CD4-positive, alpha-beta T cell treated with Interleukin-4 for 1 hour (primary cell): ENCODE results near the gene RARA.

Source experiments
- DNase-seq, 2 donors: peaks; one replicate each; pipeline ENCODE4 v3.0.0-alpha.2; 2020 to 2022

RARA gene

DNA sequence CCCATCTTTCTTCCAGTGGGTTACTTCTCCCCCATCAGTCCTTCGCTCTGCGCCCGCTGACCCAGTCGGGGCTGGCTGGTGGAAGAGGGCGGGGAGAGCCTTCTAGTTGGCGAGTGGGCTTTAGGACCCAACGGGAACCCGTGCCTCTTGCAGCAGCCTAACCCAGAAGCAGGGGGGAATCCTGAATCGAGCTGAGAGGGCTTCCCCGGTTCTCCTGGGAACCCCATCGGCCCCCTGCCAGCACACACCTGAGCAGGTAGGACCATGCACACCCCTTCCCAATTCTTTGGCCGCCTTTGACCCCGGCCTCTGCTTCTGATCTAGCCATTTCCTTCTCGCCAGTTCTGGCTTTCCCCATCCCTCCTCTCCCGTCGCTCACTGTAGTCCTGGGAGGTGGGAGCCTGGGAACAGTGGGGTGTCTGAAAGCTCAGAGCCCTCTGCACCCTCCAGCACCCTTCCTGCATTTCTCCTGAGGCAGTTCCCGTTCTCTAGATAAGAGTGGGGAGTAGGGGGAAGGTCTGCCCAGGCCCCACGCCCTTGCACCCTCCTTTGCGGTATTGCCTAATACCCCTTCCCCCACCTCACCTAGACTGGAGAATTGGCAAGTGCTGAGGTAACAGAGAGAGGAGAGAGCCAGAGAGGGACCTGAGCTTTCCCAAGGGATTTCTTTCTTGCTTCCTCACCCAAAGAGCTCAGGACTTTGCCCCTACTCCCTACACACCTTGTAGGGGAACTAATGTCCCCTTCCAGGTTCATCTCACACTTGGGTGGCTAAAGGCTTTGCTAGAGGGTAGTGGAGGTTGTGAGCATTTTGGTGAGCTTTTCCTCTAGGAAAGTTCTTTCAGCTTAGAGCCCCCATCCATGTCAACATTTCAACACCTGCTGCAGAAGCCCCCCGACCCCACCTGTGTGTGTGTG is at the start of gene RARA:
Gene RARA (plus strand): TSS at position 150 of the 918 bp plus-strand sequence. CDS start 22,039 bp downstream, outside the sequence.
- no peak for DNase-seq

DNA sequence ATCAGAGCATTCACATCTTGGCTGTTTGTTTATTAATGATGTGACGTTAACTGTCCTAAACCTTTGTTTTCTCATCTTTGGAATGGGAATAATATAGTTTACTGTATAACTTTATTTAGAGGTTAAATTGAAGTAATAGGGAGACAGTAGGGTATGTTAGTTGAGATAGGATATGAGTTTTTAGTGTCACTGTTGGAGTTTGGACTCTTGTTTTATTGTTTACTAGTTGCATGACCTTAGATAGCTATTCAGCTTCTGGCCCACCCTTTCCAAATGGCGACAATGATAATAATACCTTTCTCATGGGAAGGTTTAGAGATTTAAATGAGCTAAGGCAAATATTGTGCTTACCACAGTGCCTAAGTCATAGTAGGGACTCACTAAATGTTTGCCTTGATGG is 49.5 kb upstream of the RARA start:
- DNase-seq, result no peak

DNA sequence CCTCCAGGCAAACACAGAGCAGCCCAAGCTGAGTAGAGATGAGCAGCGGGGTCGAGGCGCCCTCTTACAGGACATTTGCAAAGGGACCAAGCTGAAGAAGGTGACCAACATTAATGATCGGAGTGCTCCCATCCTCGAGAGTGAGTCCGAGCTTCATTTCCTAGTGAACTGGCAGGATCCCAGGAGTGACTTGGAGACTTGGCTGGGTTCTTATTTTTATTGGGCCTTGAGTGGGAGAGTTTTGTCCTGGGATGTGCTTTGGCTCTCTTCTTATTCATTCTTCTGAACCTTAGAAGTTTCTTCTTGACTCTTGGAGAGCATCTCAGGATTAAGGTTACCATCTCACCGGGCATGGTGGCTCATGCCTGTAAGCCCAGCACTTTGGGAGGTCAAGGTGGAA is 48.5 kb upstream of the RARA start:
- DNase-seq, result no peak

DNA sequence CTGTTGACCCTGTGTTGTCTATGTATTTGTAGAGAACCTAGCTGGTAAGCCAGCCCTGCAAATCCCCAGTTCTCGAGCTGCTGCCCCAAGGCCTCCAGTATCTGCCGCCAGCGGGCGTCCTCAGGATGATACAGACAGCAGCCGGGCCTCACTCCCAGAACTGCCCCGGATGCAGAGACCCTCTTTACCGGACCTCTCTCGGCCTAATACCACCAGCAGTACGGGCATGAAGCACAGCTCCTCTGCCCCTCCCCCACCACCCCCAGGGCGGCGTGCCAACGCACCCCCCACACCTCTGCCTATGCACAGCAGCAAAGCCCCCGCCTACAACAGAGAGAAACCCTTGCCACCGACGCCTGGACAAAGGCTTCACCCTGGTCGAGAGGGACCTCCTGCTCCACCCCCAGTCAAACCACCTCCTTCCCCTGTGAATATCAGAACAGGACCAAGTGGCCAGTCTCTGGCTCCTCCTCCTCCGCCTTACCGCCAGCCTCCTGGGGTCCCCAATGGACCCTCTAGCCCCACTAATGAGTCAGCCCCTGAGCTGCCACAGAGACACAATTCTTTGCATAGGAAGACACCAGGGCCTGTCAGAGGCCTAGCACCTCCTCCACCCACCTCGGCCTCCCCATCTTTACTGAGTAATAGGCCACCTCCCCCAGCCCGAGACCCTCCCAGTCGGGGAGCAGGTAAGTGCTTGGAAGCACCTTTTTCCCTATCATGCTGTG is 44.4 kb upstream of the RARA start:
- no peak for DNase-seq

DNA sequence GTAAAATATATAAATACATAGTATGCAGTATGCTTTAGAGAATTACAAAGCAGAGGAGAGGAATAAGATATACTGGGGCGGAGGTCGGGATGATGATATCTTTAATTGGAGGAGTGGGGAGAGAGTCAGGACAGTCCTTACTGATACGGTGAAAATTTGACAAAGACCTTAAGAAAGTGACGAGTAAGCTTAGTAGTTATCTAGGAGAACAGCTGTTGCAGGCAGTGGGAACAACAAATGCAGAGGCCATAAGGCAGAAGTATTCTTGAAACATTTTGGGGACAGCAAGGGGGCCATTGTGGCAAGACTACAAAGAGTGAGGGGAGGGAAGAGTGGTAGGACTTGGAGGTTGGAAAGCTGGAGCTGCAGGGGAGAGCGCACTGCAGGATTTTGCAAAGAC is 43.6 kb upstream of the RARA start:
- DNase-seq, result no peak

DNA sequence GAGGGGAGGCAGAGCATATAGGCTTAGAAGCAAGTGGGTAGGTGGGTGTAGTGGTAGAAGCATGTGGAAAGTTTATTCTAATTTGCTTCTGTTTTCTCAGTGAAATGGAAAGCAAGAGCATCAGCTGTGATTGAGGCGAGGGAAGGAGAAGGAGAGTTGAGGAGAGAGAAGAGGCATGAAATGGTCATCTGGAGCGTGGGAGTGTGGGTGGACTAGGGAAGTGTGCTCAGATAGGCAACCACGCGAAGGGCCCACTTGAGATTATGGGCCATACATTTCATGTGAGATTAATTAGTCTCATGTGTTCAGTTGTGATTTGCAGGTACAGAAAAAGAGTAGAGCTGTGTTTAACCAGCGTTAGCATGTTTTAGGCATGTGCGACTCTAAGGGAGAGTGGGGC is 42.1 kb upstream of the RARA start:
- DNase-seq, result no peak

DNA sequence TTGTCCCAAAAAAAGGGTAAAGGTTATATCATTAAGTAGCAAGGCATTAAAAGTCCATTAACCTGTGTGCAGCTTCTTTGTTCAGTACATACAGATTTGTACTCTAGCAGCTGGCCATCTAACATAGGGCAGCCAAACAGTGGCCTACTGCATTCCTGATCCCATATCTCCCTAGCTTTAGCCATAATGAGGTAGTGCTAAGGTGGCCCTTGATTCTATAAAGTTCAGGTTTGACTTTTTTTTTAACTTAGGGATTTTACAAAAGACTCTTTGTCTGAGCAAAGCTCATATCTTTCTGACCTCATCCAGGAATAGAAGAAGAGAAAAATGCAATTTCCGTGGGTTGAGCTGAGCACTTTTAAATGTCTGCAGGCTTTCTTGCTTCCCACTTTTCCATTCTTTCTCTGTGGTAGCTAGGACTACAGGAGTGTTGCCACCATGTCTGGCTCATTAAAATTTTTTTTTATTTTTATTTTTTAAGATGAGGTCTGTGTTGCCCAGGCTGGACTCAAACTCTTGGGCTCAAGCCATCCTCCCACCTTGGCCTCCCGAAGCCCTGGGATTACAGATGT is 40.8 kb upstream of the RARA start:
- DNase-seq, result no peak

DNA sequence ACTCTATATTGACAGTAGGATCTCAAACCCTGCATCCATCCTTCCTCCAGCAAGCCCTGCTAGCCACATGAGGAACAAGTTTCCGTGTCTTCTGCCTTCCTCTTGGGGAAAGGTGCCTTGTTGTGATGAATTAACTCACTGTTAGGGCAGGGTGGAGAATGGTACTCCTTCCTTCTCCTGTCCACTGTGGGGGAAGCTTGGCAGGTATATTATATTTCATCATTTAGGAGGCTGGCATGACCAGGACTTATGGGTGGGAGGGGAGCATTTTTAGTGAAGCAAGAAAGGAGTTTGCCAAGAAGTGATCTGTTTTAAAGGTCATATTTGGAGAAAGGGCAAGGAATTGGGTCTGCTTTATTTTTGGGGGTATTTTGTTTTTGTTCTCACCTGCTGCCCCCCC is 30.6 kb upstream of the RARA start:
- no peak for DNase-seq

DNA sequence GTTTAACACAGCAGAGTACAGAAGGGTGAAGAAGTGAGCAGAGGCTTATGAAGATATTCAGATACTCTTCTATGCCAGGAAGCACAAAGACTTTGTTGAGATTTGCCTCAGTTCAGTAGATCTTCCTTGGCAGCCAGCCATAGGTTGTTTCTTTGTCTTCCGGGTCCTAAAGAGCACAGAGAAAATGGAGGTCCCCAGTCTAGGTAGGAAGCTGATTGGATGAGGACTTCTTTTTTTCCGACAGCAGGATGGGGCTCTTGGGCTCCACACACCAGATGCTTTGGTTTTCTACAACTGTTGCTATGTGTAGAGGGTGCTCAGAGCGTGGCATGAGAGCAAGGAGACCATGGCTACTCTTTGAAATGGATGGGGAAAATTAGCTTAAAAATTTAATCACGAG is 29.6 kb upstream of the RARA start:
- DNase-seq, result no peak

DNA sequence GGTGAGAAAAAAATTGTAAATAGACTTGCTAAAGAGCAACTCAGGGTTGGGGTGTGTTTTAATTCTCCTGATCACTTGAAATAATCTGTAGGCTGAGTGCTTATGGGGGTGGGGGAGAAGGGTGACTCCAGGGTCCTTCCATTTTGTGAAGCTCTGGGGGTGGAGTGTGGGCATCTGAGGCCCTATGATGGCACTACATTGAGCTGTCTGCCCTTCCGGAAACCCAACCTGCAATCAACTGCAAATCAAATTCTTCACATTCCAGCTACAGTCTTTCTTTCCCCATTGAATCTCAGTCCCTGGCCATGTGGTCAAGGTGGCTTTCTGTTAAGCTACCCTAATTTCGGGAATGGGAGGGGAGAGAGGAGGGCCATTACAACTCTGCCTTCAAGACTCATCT is 27.3 kb upstream of the RARA start:
- no peak for DNase-seq

DNA sequence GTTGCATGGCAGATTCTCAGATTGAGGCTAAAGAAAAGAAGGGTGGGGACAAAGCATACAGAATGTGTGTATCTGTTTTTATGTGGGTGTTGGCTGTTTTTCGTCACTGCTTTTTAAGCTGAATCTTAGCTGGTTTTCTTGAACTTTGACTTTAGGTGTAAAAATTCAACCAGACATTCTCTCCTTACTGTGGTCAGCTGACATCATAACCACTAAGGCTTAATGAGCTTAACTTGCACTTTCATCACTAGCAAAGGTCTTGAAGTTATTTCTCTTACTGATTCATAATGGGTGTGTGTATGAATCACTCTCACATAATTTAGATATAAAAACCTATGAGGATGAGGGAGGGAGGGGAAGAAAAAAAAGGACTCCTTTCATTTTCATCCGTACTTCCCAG is 25.3 kb upstream of the RARA start:
- peak in 1 of 2 donors; percentile 62 for DNase-seq

DNA sequence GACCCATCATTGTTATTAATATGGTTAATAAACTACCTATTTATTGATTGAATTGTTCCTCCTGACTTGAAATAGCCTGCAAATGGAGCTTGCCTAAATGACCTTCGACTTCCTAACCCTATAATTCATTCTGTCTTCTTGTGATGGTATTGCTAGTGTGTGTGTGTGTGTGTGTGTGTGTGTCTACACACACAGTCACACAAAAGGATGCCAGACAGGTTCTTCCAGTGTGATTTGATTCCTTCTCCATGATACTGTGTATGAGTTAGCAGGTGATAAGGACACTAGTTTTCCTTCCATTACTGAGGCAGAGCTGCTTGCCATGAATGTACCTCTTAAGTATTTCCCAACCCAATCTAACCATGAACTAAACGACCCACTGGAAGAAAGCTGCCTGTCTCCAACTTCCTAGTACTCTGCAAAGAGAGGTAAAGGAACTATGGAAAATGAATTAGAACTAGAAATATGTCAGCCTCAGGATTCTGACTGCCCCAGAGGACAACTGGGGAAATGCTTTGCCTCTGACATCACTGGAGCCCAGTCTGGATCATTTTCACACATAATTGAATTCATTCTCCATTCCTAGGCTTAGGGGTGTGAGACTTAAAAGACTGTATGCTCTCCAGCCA is 24.8 kb upstream of the RARA start:
- no peak for DNase-seq

DNA sequence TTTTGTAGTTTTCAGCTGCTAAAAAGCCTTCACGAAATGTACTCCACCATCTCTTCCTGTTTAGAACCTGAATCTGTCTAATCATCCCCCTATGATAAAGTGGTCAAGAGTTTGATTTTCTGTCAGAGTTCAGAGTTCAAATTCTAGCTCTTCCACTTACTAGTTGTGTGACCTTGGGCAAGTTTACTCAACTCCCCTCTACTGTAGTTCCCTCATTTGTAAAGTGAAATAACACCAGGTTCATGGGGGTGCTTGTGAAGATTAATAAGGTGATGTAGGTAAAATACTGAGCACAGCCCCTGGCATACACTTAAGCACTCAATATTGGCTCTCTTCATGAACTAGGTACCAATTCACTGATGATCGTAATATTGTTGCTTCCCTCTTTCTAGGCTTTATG is 22.5 kb upstream of the RARA start:
- DNase-seq, result no peak

DNA sequence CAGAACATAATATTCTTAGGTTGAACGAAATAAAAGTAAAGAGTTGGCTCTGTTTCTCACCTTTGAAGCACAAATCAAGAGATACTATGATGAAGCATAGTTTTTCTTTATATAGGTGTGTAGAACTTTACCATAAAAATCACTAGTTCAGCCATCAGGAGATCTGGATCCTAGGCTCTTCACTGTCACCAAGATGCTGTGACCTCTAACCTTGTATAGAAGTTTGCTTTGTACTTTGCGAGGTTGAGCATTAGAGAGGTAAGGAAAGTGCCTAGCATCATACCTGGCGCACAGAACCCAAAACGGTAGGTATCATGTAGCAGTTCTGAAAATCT is 21.9 kb upstream of the RARA start:
- DNase-seq, result no peak

DNA sequence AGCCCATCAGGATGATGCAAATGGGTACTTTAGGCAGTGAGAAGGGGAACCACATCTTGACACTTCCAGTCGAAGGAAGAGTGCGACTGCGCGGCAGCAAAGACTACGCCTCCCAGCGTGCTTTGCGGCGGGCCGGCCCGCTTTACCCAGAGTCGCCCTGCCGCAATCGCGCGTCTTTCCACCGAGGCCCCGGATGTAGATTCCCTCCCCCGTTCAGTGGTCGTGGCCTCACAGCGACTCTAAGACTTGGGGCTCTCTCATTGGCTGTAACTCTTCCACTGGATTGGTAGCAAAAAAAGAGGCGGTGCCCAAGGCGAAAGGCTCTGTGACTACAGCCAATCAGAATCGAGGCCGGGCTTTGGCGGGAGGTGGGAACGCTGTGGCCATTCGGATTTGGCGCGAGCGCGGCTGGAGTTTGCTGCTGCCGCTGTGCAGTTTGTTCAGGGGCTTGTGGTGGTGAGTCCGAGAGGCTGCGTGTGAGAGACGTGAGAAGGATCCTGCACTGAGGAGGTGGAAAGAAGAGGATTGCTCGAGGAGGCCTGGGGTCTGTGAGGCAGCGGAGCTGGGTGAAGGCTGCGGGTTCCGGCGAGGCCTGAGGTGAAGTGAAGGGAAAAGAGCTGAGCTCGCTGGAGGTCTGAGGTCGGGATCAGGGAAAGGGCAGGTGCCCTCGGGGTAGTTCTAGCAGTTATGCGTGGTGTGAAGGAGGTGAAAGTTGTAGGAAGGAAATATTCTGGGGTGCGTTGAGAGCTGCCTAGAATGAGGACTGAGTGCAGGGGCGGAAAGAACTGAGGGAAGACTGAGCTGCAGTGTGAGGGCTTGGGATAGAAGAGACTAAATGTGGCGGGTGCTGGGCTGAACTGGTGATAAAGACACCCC is 21.2 kb upstream of the RARA start, which contains the start of gene CDC6:
Gene CDC6 (plus strand): TSS at position 386 of the 876 bp plus-strand sequence. CDS start 1,542 bp downstream, outside the sequence.
- DNase-seq, result peak; percentile 99 to 100

DNA sequence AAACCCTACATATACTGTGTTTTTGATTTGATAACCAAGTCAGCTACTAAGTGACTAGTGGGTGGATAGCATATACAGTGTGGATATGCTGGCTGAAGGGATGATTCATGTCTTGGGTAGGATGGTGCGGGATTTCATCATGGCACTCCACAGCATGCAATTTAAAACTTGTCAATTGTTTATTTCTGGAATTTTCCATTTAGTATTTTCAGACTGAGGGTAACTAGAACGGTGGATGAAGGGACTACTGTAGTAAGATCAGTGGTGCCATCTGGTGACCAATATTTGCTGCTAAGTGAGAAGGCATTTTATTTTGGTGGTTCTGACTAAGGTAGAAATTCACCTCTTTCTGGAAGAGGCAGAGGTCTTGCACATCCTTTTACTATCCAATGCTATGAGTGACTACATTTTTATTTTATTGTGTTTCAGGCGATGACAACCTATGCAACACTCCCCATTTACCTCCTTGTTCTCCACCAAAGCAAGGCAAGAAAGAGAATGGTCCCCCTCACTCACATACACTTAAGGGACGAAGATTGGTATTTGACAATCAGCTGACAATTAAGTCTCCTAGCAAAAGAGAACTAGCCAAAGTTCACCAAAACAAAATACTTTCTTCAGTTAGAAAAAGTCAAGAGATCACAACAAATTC is 18.2 kb upstream of the RARA start:
- peak; percentile 39 to 59 for DNase-seq

DNA sequence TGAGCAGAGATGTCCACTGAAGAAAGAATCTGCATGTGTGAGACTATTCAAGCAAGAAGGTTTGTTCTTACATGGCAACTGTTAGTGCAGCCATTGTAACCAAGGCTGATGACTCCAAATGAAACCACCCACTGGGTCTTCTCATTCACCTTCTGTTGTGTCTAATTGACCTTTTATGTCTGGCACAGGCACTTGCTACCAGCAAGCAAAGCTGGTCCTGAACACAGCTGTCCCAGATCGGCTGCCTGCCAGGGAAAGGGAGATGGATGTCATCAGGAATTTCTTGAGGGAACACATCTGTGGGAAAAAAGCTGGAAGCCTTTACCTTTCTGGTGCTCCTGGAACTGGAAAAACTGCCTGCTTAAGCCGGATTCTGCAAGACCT is 17.7 kb upstream of the RARA start:
- DNase-seq, result no peak

DNA sequence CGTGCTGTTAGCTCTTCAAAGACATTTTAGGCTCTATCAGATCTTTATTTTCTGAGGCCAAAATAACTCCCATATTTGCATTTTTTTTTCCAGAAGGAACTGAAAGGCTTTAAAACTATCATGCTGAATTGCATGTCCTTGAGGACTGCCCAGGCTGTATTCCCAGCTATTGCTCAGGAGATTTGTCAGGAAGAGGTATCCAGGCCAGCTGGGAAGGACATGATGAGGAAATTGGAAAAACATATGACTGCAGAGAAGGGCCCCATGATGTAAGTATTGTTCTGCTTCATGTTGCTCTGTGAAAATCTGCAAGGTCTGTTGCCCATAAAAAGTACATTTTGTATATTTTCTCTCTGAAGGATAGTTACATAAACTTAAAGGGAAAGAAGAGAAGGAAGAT is 15.6 kb upstream of the RARA start:
- no peak for DNase-seq

DNA sequence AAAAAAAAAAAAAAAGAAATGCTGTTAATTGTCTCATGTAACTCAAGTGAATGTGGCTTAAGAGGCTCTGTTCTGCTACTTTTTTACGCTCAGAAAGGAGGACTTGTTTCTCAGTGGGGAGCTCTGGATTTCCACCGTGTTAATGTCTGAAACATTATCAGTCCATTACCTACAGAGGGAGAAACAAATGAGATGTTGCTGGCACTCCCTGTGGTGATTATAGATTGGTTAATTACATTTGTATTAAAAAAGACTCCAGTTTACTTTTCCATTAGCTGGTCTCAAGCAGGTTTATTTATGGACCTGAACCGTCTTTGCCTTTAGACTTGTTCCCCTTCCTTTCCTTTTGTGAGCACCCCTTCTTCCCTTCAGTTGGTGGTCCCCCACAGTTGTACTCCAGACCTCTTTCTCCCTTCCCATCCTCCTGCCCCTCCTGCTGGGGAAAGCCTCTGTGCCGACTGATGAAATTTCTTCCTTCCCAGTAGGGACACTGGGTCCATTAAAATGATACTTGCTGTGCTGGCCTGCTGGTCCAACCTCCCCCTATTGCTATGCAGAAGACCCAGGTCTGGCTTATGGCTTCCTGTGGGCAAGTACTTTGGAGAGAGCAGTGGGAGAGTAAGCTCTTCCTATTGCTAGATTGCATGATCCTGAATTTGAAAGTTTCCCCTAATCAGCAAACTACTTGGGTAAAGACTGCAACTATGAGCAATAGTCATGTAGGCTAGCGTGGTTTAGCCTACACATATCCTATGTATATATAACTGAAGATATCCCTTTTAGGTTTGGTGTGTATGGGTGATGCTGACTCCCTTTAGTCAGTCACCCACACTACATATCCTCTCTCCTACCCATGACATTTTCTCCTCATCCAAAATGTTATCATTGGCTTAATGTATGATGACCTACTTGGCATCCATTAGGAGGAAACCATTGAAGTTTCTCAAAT is 13.2 kb upstream of the RARA start:
- no peak for DNase-seq

DNA sequence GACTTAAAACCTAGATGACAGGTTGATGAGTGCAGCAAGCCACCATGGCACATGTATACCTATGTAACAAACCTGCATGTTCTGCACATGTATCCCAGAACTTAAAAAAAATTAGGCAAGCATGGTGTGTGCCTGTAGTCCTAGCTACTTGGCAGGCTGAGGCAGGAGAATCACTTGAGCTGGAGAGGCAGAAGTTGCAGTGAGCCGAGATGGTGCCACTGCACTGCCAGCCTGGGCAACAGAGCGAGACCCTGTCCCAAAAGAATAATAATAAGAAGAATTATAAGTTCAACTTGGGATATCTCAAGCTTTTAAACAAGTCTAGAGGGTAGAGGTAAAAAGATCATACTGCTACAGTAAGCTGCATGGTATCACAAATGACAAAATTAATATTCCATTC is 11.5 kb upstream of the RARA start:
- no peak for DNase-seq

DNA sequence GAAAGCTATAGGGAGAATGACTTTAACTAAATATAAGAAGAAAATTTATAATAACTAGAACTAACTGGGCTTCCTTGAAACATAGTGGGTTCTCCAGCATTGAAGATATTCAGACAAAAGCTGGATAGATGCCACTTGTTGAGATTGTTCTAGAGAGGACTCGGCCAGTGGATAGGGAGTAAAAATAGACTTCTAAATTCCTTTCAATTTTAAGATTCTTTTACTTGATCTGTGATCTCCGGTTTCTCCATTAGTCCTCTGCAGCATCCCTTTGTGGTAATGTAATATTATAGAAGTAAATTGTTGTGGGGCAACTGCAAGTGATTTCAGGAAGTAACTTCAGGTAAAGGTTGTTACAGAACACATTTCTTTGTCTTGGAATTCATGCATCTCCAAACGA is 10.3 kb upstream of the RARA start:
- DNase-seq, result no peak
